HG02678 (cell line): Measurements from ENCODE around the gene ANKRD11.

Experiments used
- ATAC-seq: cut with Tn5 transposase; IDR thresholded peaks from one replicate; pipeline ENCODE4 v1.9.1; 2021; ENCODE audit warnings: mild to moderate bottlenecking, moderate library complexity; ENCODE audit not compliant: unreplicated experiment

ANKRD11 gene

GRCh38 chr16:89490439-89491237 is at the start of gene ANKRD11:
Gene ANKRD11, minus strand, starts transcription at chr16:89490561. Its CDS starts 173,542 bp downstream, at chr16:89317019.
- ATAC-seq = peak; percentile 82

- no peak for ATAC-seq
These were observed 47.9 kb upstream of the ANKRD11 start for GRCh38 chr16:89538286-89538685.

- no peak for ATAC-seq
These were observed 47.2 kb upstream of the ANKRD11 start for GRCh38 chr16:89537549-89537925.

- no peak for ATAC-seq
These were observed 46.7 kb upstream of the ANKRD11 start for GRCh38 chr16:89536886-89537548.

- no peak for ATAC-seq
These were observed 46.0 kb upstream of the ANKRD11 start for GRCh38 chr16:89536371-89536770.

- ATAC-seq = no peak
These were observed 43.9 kb upstream of the ANKRD11 start for GRCh38 chr16:89534252-89534756.

- ATAC-seq = no peak
These were observed 41.6 kb upstream of the ANKRD11 start for GRCh38 chr16:89531821-89532526.

GRCh38 chr16:89530401-89531381 is 40.3 kb upstream of the ANKRD11 start:
- ATAC-seq = no peak

- no peak for ATAC-seq
These were observed 38.7 kb upstream of the ANKRD11 start for GRCh38 chr16:89529097-89529496.

- ATAC-seq = peak; percentile 38
These were observed 35.0 kb upstream of the ANKRD11 start for GRCh38 chr16:89525146-89525913.

GRCh38 chr16:89523680-89524344 is 33.5 kb upstream of the ANKRD11 start:
- ATAC-seq = no peak

- no peak for ATAC-seq
These were observed 31.9 kb upstream of the ANKRD11 start for GRCh38 chr16:89522287-89522686.

GRCh38 chr16:89519881-89520280 is 29.5 kb upstream of the ANKRD11 start:
- no peak for ATAC-seq

GRCh38 chr16:89517128-89517527 is 26.8 kb upstream of the ANKRD11 start:
- no peak for ATAC-seq

- no peak for ATAC-seq
These were observed 22.1 kb upstream of the ANKRD11 start for GRCh38 chr16:89512453-89512852.

- ATAC-seq = no peak
These were observed 21.0 kb upstream of the ANKRD11 start for GRCh38 chr16:89511374-89511773.

- ATAC-seq = no peak
These were observed 20.2 kb upstream of the ANKRD11 start for GRCh38 chr16:89510526-89510925.

GRCh38 chr16:89507834-89508590 is 17.7 kb upstream of the ANKRD11 start, which contains the start of gene SPG7:
Gene SPG7, plus strand, starts transcription at chr16:89508403. Its CDS starts 15 bp downstream, at chr16:89508418.
- ATAC-seq = peak; percentile 75
